22Rv1 (cell line): ENCODE data around the gene FANCL.

Experiments used
- ZFX ChIP-seq: fragments of 450-650 bp; IDR thresholded peaks from 2 replicates; pipeline ENCODE4 v1.6.1; 2017; ENCODE audit warnings: antibody characterized with exemption, borderline replicate concordance
- TF ChIP-seq, protein P1 (sequence below): fragments of 450-650 bp; IDR thresholded peaks from 2 replicates; pipeline ENCODE4 v1.5.1; 2017; ENCODE audit warnings: mild to moderate bottlenecking

DNA sequence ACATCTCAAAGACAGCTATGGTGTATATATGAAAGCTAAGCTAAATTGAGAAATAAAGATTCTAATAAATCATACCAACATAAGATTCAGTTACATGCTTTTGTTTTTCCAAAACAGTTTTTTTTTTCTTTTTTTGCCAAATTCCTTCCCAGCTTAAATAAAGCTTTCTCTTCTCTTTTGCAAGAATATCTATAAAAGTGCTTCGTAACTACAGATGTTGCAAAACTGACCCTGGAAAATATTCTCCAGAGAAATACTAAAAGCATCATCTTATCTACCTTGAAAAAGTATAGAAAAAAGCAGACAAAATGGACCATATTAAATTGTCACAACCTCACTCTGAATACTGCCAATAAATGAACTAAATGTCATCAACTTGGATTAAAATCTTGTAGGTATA, 38.7 kb downstream of the FANCL start:
- no peak for TF ChIP-seq ZFX
- TF ChIP-seq, protein P1, sequence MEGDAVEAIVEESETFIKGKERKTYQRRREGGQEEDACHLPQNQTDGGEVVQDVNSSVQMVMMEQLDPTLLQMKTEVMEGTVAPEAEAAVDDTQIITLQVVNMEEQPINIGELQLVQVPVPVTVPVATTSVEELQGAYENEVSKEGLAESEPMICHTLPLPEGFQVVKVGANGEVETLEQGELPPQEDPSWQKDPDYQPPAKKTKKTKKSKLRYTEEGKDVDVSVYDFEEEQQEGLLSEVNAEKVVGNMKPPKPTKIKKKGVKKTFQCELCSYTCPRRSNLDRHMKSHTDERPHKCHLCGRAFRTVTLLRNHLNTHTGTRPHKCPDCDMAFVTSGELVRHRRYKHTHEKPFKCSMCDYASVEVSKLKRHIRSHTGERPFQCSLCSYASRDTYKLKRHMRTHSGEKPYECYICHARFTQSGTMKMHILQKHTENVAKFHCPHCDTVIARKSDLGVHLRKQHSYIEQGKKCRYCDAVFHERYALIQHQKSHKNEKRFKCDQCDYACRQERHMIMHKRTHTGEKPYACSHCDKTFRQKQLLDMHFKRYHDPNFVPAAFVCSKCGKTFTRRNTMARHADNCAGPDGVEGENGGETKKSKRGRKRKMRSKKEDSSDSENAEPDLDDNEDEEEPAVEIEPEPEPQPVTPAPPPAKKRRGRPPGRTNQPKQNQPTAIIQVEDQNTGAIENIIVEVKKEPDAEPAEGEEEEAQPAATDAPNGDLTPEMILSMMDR, result no peak
